Measurements from ENCODE around the gene LRMDA.

DNA sequence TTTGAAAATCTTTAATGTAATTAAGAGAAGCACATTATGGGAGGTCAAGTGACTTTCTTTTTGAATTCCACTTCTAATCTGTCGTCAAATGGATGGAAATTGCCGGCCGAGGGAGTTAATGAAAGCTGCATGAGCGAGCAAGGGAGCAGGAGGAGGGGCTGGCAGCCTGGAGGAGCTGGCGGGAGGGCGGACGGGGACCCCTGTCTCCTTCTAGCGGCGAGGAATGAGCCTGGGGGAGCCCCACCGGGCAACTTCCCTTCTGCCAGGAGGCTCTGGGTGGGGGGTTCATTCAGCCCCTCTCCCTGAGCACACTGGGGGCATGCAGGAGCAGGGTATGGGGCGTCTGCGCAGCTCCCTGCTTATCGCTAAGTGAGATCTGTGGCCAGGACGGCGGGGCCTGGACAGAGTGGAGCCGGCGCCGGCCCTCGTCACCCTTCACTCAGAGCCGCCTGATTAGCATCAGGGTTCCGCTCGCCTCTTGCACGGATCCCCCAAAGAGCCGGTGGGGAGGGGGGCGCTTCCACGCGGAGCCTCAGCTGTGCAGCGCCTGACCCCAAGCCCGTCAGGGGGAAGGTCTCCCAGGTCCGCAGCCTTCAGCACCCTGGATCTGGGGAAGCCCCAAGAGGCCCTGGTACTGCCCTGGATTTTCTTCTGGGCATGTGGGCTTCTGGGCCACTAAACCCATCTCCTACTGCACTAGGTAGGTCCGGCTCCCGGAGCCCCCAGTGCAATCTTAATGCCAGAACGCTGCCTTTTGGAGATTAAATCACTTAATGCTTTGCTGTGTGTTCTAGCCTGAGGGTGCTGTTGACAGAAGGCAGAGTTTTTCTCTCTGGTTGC, 680.8 kb downstream of the LRMDA start:
- TF ChIP-seq POLR2AphosphoS5 (IDR thresholded peaks at IDR 0.05; ENCODE audit: low read depth, low read length) (no peak), RAD21 (IDR thresholded peaks at IDR 0.05 in 1 of 2, conservative IDR thresholded peaks at IDR 0.05 in 1 of 2; ENCODE audit: low read depth in 2 of 2, low read length in 2 of 2) (no peak), TCF12 (IDR thresholded peaks at IDR 0.05; ENCODE audit: low read depth, low read length) (no peak)
